ENCODE data around the gene POU6F1. TPM values are rescaled to one million over a fixed set of nuclear protein-coding genes. Genes with fewer than 3 reads are reported as not detected.

Gene POU6F1
- total and polyA plus RNA-seq, 2 donors from 2014 or later: 5.2 to 20.0 TPM

- DNase-seq: no peak
- H3K27ac ChIP-seq (ENCODE audit: low read depth in 2 of 2, low read length in 2 of 2): no peak overlapping the region
- intact Hi-C loops (cut with DNase I): no loop called here
Observed at GRCh38 chr12:51191516-51192283, 26.2 kb downstream of the POU6F1 start.

GRCh38 chr12:51190820-51191219, 27.0 kb downstream of the POU6F1 start:
- no peaks in the 10 kb centered on the region for H3K9me3 ChIP-seq (ENCODE audit: control insufficient read depth in 2 of 3, insufficient read depth in 1 of 3, low read length in 3 of 3)
- no peak overlapping the region for H3K9ac ChIP-seq (ENCODE audit: low read length in 3 of 3)
- H3K27me3 ChIP-seq (ENCODE audit: control insufficient read depth, insufficient read depth, low read length): no peaks in the 10 kb centered on the region
- FAIRE-seq (no peak), DNase-seq (no peak)
- H3K27ac ChIP-seq (ENCODE audit: low read depth in 2 of 2, low read length in 2 of 2): no peak overlapping the region
- H3K4me1 ChIP-seq (ENCODE audit: control insufficient read depth in 2 of 3, insufficient read depth in 2 of 3, low read depth in 1 of 3, low read length in 3 of 3): peaks cover 0 to 5% (median 0%) of the 10 kb centered on the region in 3 donors
- no peak overlapping the region for H3K4me3 ChIP-seq (ENCODE audit: low read length in 3 of 3)
- peaks cover 0 to 8% (median 2%) of the 10 kb centered on the region in 3 donors for H3K36me3 ChIP-seq (ENCODE audit: control insufficient read depth in 2 of 3, insufficient read depth in 3 of 3, low read length in 3 of 3)
- intact Hi-C loops (cut with DNase I): no loop called here
- TF ChIP-seq CTCF (IDR thresholded peaks at IDR 0.05; ENCODE audit: borderline replicate concordance, extremely low read depth, insufficient read depth): no peak

More at GRCh38 chr12:51191516-51192283, 26.2 kb downstream of the POU6F1 start:
- Histone ChIP-seq H3K4me1 (ENCODE audit: control insufficient read depth in 2 of 3, insufficient read depth in 2 of 3, low read depth in 1 of 3, low read length in 3 of 3) (peaks cover 0 to 5% (median 0%) of the 10 kb centered on the region in 3 donors), H3K4me3 (ENCODE audit: low read length in 3 of 3) (no peak overlapping the region), H3K27me3 (ENCODE audit: control insufficient read depth, insufficient read depth, low read length) (no peaks in the 10 kb centered on the region), H3K36me3 (ENCODE audit: control insufficient read depth in 2 of 3, insufficient read depth in 3 of 3, low read length in 3 of 3) (peaks cover 0 to 8% (median 2%) of the 10 kb centered on the region in 3 donors), H3K9me3 (ENCODE audit: control insufficient read depth in 2 of 3, insufficient read depth in 1 of 3, low read length in 3 of 3) (no peaks in the 10 kb centered on the region), H3K9ac (ENCODE audit: low read length in 3 of 3) (no peak overlapping the region)
- TF ChIP-seq CTCF (IDR thresholded peaks at IDR 0.05; ENCODE audit: borderline replicate concordance, extremely low read depth, insufficient read depth): no peak
- FAIRE-seq: no peak

- Histone ChIP-seq H3K27ac (ENCODE audit: low read depth in 2 of 2, low read length in 2 of 2) (no peak overlapping the region), H3K9ac (ENCODE audit: low read length in 3 of 3) (no peak overlapping the region), H3K27me3 (ENCODE audit: control insufficient read depth, insufficient read depth, low read length) (no peaks in the 10 kb centered on the region), H3K4me3 (ENCODE audit: low read length in 3 of 3) (no peak overlapping the region), H3K36me3 (ENCODE audit: control insufficient read depth in 2 of 3, insufficient read depth in 3 of 3, low read length in 3 of 3) (peaks cover 0 to 8% (median 2%) of the 10 kb centered on the region in 3 donors), H3K9me3 (ENCODE audit: control insufficient read depth in 2 of 3, insufficient read depth in 1 of 3, low read length in 3 of 3) (no peaks in the 10 kb centered on the region), H3K4me1 (ENCODE audit: control insufficient read depth in 2 of 3, insufficient read depth in 2 of 3, low read depth in 1 of 3, low read length in 3 of 3) (peaks cover 0 to 5% (median 0%) of the 10 kb centered on the region in 3 donors)
- FAIRE-seq: no peak
- DNase-seq: no peak
- TF ChIP-seq CTCF (IDR thresholded peaks at IDR 0.05; ENCODE audit: borderline replicate concordance, extremely low read depth, insufficient read depth): no peak
- intact Hi-C loops (cut with DNase I): no loop called here
Observed at GRCh38 chr12:51189790-51190355, 28.0 kb downstream of the POU6F1 start.
